ENCODE results near the gene ATXN10.

ATXN10 gene

DNA sequence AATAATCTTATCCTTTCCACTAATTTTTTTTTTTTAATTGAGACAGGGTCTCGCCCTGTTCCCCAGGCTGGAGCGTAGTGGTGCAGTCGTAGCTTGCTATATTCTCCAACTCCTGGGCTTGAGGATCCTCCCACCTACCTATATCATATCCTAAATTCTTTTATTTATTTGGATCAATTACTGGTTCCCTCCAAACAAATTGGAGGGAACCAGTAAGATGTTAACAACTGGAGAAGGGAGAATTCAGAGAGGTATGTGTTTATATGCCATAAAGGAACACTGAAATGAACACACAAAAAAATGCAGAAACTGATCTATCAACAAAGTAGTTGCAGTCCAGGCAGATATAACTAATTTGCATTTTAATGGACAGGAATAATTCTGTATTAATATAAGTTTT lies 63.6 kb downstream of the ATXN10 start:
- TF ChIP-seq, protein P1, sequence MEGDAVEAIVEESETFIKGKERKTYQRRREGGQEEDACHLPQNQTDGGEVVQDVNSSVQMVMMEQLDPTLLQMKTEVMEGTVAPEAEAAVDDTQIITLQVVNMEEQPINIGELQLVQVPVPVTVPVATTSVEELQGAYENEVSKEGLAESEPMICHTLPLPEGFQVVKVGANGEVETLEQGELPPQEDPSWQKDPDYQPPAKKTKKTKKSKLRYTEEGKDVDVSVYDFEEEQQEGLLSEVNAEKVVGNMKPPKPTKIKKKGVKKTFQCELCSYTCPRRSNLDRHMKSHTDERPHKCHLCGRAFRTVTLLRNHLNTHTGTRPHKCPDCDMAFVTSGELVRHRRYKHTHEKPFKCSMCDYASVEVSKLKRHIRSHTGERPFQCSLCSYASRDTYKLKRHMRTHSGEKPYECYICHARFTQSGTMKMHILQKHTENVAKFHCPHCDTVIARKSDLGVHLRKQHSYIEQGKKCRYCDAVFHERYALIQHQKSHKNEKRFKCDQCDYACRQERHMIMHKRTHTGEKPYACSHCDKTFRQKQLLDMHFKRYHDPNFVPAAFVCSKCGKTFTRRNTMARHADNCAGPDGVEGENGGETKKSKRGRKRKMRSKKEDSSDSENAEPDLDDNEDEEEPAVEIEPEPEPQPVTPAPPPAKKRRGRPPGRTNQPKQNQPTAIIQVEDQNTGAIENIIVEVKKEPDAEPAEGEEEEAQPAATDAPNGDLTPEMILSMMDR (IDR thresholded peaks at IDR 0.05; ENCODE audit: extremely low read depth, missing control alignments), result no peak
- DNase-seq (ENCODE audit: low spot score), result no peak

DNA sequence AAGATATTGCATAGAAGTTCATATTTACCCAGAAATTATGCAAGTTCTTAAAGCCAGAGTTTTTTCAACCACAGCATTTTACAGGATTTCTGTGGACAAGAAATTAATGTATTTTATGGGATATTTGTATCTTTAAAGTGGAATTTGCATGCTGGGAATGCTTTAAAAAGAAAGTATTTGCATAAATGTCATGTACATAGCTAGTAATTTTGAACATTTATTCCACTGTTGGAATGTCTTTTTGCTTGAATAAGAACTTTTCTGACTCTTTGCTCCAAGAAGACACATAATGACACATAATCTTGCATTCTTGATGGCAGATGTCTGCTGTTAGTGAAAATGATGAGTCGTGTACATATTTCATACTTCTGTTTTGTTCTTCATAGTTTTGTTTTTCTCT lies 66.6 kb downstream of the ATXN10 start:
- TF ChIP-seq, protein P1 (IDR thresholded peaks at IDR 0.05; ENCODE audit: extremely low read depth, missing control alignments), result no peak
- DNase-seq (ENCODE audit: low spot score), result no peak

DNA sequence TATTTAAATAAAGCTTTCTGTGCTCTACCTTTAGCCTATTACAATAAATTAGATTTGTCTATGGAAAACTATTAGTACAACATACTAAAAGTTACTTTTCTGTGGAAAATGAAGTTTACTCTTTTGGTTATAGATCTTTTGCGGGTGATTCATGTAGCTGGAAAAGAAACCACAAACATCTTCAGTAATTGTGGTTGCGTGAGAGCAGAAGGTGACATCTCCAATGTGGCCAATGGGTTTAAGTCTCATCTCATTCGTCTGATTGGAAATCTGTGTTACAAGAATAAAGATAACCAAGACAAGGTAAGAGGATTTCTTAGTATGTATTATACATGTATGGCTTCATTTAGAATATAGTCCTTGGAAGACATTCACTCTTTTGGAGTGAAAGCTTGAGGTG lies 68.6 kb downstream of the ATXN10 start:
- DNase-seq (ENCODE audit: low spot score), result no peak
- TF ChIP-seq, protein P1 (IDR thresholded peaks at IDR 0.05; ENCODE audit: extremely low read depth, missing control alignments), result no peak

DNA sequence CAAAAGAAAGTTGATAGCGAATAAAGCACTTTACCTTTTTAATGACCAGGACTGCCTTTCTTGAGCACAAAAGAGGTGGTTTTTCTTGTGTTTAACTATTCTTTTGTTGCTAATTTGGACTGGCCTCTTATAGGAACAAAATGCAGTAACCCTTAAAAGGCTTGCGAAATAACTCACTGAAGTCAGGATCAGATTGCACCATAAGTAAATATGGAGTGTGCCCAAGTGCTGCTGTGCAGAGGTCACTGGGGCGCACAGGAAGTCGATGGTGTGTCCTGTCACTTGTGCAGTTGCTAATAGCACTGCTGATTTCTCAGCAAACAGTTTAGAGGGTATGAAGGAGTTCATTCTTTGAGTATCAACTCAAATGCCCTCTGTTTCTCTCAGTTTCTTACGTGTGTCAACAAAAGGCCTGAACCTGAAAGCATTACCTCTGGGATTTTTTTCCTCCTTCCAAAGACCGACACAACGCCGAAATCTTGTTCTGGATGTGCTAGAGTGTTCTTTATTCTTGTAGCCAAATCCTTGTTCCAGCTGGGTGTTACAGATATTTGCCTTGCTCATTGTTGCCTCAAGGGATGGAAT lies 71.3 kb downstream of the ATXN10 start:
- TF ChIP-seq, protein P1 (IDR thresholded peaks at IDR 0.05; ENCODE audit: extremely low read depth, missing control alignments), result no peak
- no peak for DNase-seq (ENCODE audit: low spot score)

DNA sequence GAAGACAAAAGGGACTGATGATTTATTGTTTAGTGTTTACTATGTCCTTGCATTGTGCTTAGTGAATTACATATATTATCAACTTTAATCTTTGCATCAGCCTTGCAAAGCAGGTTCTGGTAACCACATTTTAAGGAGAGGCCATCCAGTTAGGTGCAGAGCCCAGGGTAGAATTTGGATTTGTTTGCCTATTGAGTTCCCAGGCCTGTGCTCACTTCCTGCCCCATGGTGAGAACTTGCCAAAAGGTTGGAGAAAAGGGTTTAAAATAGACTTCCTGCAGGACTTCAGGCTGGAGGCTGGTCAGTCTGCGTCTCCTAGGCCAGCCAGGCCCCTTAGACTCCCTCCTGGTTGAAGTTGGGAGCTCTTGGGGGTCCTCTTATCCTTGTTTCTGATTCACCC lies 72.1 kb downstream of the ATXN10 start:
- no peak for DNase-seq (ENCODE audit: low spot score)
- TF ChIP-seq, protein P1 (IDR thresholded peaks at IDR 0.05; ENCODE audit: extremely low read depth, missing control alignments), result no peak

DNA sequence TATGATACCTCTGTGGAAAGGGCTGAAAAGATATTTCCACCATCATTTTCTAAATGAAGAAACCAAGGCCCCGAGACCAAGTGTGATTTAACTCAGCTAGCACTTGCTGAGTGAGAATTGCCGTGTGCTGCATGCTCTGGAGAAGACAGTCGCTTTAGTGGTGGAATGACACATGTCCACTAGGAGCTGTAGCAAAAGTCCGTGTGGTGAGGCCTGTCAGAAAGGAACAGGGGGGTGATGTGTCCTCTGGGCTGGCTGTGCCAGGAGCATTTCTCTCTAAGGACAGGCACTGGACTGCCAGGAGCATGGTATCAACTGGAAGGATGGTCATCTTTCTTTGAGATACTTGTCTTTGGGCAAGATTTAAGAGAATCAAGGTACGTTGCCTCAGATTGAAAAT lies 72.8 kb downstream of the ATXN10 start:
- no peak for DNase-seq (ENCODE audit: low spot score)
- TF ChIP-seq, protein P1 (IDR thresholded peaks at IDR 0.05; ENCODE audit: extremely low read depth, missing control alignments), result no peak

DNA sequence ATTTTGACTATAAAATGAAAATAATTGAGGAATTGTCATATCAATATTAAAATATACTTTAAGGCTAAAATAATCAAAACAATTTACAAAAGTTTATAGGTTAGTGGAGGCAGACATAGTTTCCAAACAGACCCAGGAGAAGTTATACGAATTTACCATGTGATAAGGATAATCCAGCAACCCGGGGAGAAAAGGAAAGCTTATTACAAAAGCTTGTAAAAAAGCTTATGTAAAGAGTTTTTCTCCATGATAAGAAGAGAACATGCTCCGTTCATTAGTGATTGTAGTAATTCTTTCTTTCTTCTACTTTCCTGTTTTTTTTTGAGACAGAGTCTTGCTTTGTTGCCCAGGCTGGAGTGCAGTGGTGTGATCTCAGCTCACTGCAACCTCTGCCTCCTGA lies 79.0 kb downstream of the ATXN10 start:
- no peak for DNase-seq (ENCODE audit: low spot score)
- TF ChIP-seq, protein P1 (IDR thresholded peaks at IDR 0.05; ENCODE audit: extremely low read depth, missing control alignments), result no peak

Measured in GM20000 (cell line).